ENCODE measurements around the gene SVEP1. TPM values are rescaled to one million over a fixed set of nuclear protein-coding genes. Genes with fewer than 3 reads are reported as not detected.

SVEP1 gene
- total and polyA plus RNA-seq, 2 of the 13 experiments (the other 11 are each of a cell fraction or from before 2014, with no cell fraction given), result not detected

GRCh38 chr9:110334871-110335270, 244.7 kb downstream of the SVEP1 start:
- Histone ChIP-seq H2AFZ (ENCODE audit: low read length) (no peak overlapping the region), H3K79me2 (ENCODE audit: insufficient read depth, low read length) (no peaks in the 10 kb centered on the region), H3K9ac (ENCODE audit: insufficient read depth, low read depth, low read length) (no peak overlapping the region), H4K20me1 (ENCODE audit: insufficient read depth, low read length) (no peaks in the 10 kb centered on the region), H3K27ac (ENCODE audit: extremely low read length, insufficient read depth, low read length) (no peak overlapping the region), H3K4me3 (replicated peaks in 1 of 3; ENCODE audit: insufficient read depth in 1 of 3, low read depth in 2 of 3, low read length in 3 of 3) (no peak overlapping the region), H3K27me3 (ENCODE audit: control insufficient read depth in 1 of 2, insufficient read depth in 2 of 2, low read length in 2 of 2) (no peaks in the 10 kb centered on the region), H3K4me2 (ENCODE audit: low read depth, low read length) (no peak overlapping the region), H3K9me3 (ENCODE audit: low read length) (no peaks in the 10 kb centered on the region), H3K4me1 (ENCODE audit: insufficient read depth, low read length) (no peaks in the 10 kb centered on the region), H3K36me3 (replicated peaks in 1 of 2; ENCODE audit: control insufficient read depth in 1 of 2, insufficient read depth in 2 of 2, low read length in 2 of 2) (no peaks in the 10 kb centered on the region)
- no peak for TF ChIP-seq GATAD2A (CRISPR knock-in tag; IDR thresholded peaks at IDR 0.05)
- no peak for TF ChIP-seq SAFB2 (CRISPR knock-in tag; IDR thresholded peaks at IDR 0.05; ENCODE audit: borderline replicate concordance, low read depth)
- no peak for TF ChIP-seq ZMAT3 (CRISPR knock-in tag; conservative IDR thresholded peaks at IDR 0.05)
- ChIA-PET CTCF (ENCODE audit: low intra/inter-chr PET ratio, low total read pairs) (no interaction called here), POLR2A (no interaction called here)
- intact Hi-C loops (cut with micrococcal nuclease; ENCODE audit: unreplicated experiment) (no loop called here), in situ Hi-C loops (cut with HindIII; ENCODE audit: extremely low pct_ligation_motif_present, low pct_unique_long_range_greater_than_20kb) (no loop called here)
- DNase-seq (ENCODE audit: low spot score), result no peak
- BruUV-seq (replicated peaks), result no TSS peak
- no peak for ATAC-seq
- no peak for FAIRE-seq

GRCh38 chr9:110334183-110334582, 245.4 kb downstream of the SVEP1 start:
- no peaks in the 10 kb centered on the region for H3K27me3 ChIP-seq (ENCODE audit: control insufficient read depth in 1 of 2, insufficient read depth in 2 of 2, low read length in 2 of 2)
- no peak for DNase-seq (ENCODE audit: low spot score)
- H3K79me2 ChIP-seq (ENCODE audit: insufficient read depth, low read length), result no peaks in the 10 kb centered on the region
- no peaks in the 10 kb centered on the region for H3K9me3 ChIP-seq (ENCODE audit: low read length)
- H3K27ac ChIP-seq (ENCODE audit: extremely low read length, insufficient read depth, low read length), result no peak overlapping the region
- TF ChIP-seq SNAI1 (CRISPR knock-in tag; IDR thresholded peaks at IDR 0.05; ENCODE audit: borderline replicate concordance) (no peak), ZBTB20 (CRISPR knock-in tag; IDR thresholded peaks at IDR 0.05; ENCODE audit: borderline replicate concordance, low read depth) (no peak), ZNF550 (CRISPR knock-in tag; IDR thresholded peaks at IDR 0.05; ENCODE audit: borderline replicate concordance) (no peak), FOSL1 (CRISPR knock-in tag; IDR thresholded peaks at IDR 0.05; ENCODE audit: borderline replicate concordance) (no peak), PPARG (CRISPR knock-in tag; conservative IDR thresholded peaks at IDR 0.05) (no peak), ZMYM2 (CRISPR knock-in tag; IDR thresholded peaks at IDR 0.05) (no peak), SMC3 (IDR thresholded peaks at IDR 0.05; ENCODE audit: low read length) (no peak), MTF2 (CRISPR knock-in tag; IDR thresholded peaks at IDR 0.05; ENCODE audit: borderline replicate concordance) (no peak), ZNF335 (CRISPR knock-in tag; IDR thresholded peaks at IDR 0.05) (no peak), ZNF207 (IDR thresholded peaks at IDR 0.05; ENCODE audit: borderline replicate concordance) (no peak), SIX1 (CRISPR knock-in tag; IDR thresholded peaks at IDR 0.05; ENCODE audit: borderline replicate concordance) (no peak), ZNF317 (CRISPR knock-in tag; IDR thresholded peaks at IDR 0.05) (no peak), ZNF644 (CRISPR knock-in tag; IDR thresholded peaks at IDR 0.05; ENCODE audit: low read depth) (no peak)
- TF ChIP-seq, protein P1, sequence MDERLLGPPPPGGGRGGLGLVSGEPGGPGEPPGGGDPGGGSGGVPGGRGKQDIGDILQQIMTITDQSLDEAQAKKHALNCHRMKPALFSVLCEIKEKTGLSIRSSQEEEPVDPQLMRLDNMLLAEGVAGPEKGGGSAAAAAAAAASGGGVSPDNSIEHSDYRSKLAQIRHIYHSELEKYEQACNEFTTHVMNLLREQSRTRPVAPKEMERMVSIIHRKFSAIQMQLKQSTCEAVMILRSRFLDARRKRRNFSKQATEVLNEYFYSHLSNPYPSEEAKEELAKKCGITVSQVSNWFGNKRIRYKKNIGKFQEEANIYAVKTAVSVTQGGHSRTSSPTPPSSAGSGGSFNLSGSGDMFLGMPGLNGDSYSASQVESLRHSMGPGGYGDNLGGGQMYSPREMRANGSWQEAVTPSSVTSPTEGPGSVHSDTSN (CRISPR knock-in tag; IDR thresholded peaks at IDR 0.05), result no peak
- TF ChIP-seq, protein P2, sequence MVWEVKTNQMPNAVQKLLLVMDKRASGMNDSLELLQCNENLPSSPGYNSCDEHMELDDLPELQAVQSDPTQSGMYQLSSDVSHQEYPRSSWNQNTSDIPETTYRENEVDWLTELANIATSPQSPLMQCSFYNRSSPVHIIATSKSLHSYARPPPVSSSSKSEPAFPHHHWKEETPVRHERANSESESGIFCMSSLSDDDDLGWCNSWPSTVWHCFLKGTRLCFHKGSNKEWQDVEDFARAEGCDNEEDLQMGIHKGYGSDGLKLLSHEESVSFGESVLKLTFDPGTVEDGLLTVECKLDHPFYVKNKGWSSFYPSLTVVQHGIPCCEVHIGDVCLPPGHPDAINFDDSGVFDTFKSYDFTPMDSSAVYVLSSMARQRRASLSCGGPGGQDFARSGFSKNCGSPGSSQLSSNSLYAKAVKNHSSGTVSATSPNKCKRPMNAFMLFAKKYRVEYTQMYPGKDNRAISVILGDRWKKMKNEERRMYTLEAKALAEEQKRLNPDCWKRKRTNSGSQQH (CRISPR knock-in tag; IDR thresholded peaks at IDR 0.05; ENCODE audit: low read depth), result no peak
- H2AFZ ChIP-seq (ENCODE audit: low read length), result no peak overlapping the region
- intact Hi-C loops (cut with micrococcal nuclease; ENCODE audit: unreplicated experiment), result no loop called here
- no peak overlapping the region for H3K9ac ChIP-seq (ENCODE audit: insufficient read depth, low read depth, low read length)
- BruUV-seq (replicated peaks), result no TSS peak
- no peaks in the 10 kb centered on the region for H3K36me3 ChIP-seq (replicated peaks in 1 of 2; ENCODE audit: control insufficient read depth in 1 of 2, insufficient read depth in 2 of 2, low read length in 2 of 2)
- no peaks in the 10 kb centered on the region for H4K20me1 ChIP-seq (ENCODE audit: insufficient read depth, low read length)
- POLR2A ChIA-PET, result no interaction called here
- H3K4me2 ChIP-seq (ENCODE audit: low read depth, low read length), result no peak overlapping the region
- H3K4me3 ChIP-seq (replicated peaks in 1 of 3; ENCODE audit: insufficient read depth in 1 of 3, low read depth in 2 of 3, low read length in 3 of 3), result no peak overlapping the region
- H3K4me1 ChIP-seq (ENCODE audit: insufficient read depth, low read length), result no peaks in the 10 kb centered on the region
- CTCF ChIA-PET (ENCODE audit: low intra/inter-chr PET ratio, low total read pairs), result no interaction called here
- in situ Hi-C loops (cut with HindIII; ENCODE audit: extremely low pct_ligation_motif_present, low pct_unique_long_range_greater_than_20kb), result no loop called here
- WGBS (ENCODE audit: low lambda C conversion rate), result 80% methylated on average over 4 of the region's 4 CpGs
- FAIRE-seq, result no peak
- ATAC-seq, result no peak

All from HepG2 (cell line).